Neutrophil (primary cell): ENCODE measurements around the gene GOLGA6L4.
"Not testable (repeated sequence)": the region's sequence is repeated elsewhere in the genome, so short reads cannot be mapped to it uniquely, and the experiment has no call there.

ENCODE experiments used
- H3K27ac ChIP-seq: fragments of 200-600 bp; sonication (generic); 2 replicates; pipeline ENCODE4 v1.5.1; 2016; ENCODE audit warnings: mild to moderate bottlenecking, moderate library complexity
- H3K27me3 ChIP-seq: fragments of 200-600 bp; sonication (generic); 2 replicates; pipeline ENCODE4 v1.6.0; 2016; ENCODE audit warnings: mild to moderate bottlenecking
- H3K36me3 ChIP-seq: fragments of 200-600 bp; sonication (generic); 2 replicates; pipeline ENCODE4 v1.5.1; 2017
- H3K4me1 ChIP-seq, 2 experiments: fragments of 200-600 bp in 1 of 2; sonication (generic) in 1 of 2; 1 replicate in 1 of 2; 2 replicates in 1 of 2; pipeline versions ENCODE4 v1.5.1 to v1.6.1; 2013 to 2016; ENCODE audit warnings: low read depth in 1 of 2, low read length in 1 of 2, mild to moderate bottlenecking in 1 of 2, moderate library complexity in 1 of 2; ENCODE audit not compliant: control insufficient read depth in 1 of 2, insufficient read depth in 1 of 2
- H3K4me3 ChIP-seq, 2 experiments: fragments of 200-600 bp in 1 of 2; sonication (generic) in 1 of 2; 1 replicate in 1 of 2; 2 replicates in 1 of 2; pipeline ENCODE4 v1.5.1; 2013 to 2016; ENCODE audit warnings: low read depth in 1 of 2, low read length in 1 of 2, mild to moderate bottlenecking in 1 of 2, moderate library complexity in 1 of 2
- H3K9me3 ChIP-seq: fragments of 200-600 bp; sonication (generic); 2 replicates; pipeline ENCODE4 v1.5.1; 2016

The GOLGA6L4 gene

GRCh38 chr15:84235573-84235972 is at the start of gene GOLGA6L4:
Gene GOLGA6L4, plus strand, starts transcription at chr15:84235773. Its CDS starts 62 bp downstream, at chr15:84235835.
- H3K4me3 ChIP-seq, H3K9me3 ChIP-seq, H3K27ac ChIP-seq: not testable (repeated sequence)

GRCh38 chr15:84192982-84193381 is 42.6 kb upstream of the GOLGA6L4 start:
- not testable (repeated sequence) for H3K9me3 ChIP-seq, H3K36me3 ChIP-seq, H3K4me3 ChIP-seq, H3K4me1 ChIP-seq, H3K27ac ChIP-seq, H3K27me3 ChIP-seq

More at GRCh38 chr15:84235573-84235972, at the start of gene GOLGA6L4:
- not testable (repeated sequence) for H3K27me3 ChIP-seq, H3K4me1 ChIP-seq, H3K36me3 ChIP-seq

GRCh38 chr15:84195603-84196002 is 40.0 kb upstream of the GOLGA6L4 start:
- H3K27ac ChIP-seq, H3K27me3 ChIP-seq, H3K9me3 ChIP-seq, H3K4me1 ChIP-seq, H3K36me3 ChIP-seq, H3K4me3 ChIP-seq: not testable (repeated sequence)

- not testable (repeated sequence) for H3K9me3 ChIP-seq
Measured at GRCh38 chr15:84196530-84197188, 38.9 kb upstream of the GOLGA6L4 start.

GRCh38 chr15:84199865-84200264 is 35.7 kb upstream of the GOLGA6L4 start:
- H3K27me3 ChIP-seq, H3K4me1 ChIP-seq, H3K36me3 ChIP-seq, H3K4me3 ChIP-seq, H3K27ac ChIP-seq, H3K9me3 ChIP-seq: not testable (repeated sequence)

More at GRCh38 chr15:84196530-84197188, 38.9 kb upstream of the GOLGA6L4 start:
- H3K27ac ChIP-seq, H3K36me3 ChIP-seq, H3K4me1 ChIP-seq, H3K27me3 ChIP-seq, H3K4me3 ChIP-seq: not testable (repeated sequence)

- not testable (repeated sequence) for H3K9me3 ChIP-seq, H3K27me3 ChIP-seq, H3K27ac ChIP-seq, H3K4me3 ChIP-seq, H3K4me1 ChIP-seq, H3K36me3 ChIP-seq
Measured at GRCh38 chr15:84246441-84246840, 10.9 kb downstream of the GOLGA6L4 start.
